ENCODE data around the gene MCC. TPM values are rescaled to one million over a fixed set of nuclear protein-coding genes. Genes with fewer than 3 reads are reported as not detected.
A peak's percentile ranks its signal among the peaks of the same experiment; 100 is the strongest.

The MCC gene
- total RNA-seq, 1 donor from 2014 or later, result 10.1 TPM

GRCh38 chr5:113226116-113226736 lies 262.0 kb downstream of the MCC start:
- peak in 1 of 2 donors; percentile 10 for DNase-seq (ENCODE audit: low read depth in 2 of 2)

GRCh38 chr5:113225259-113225658 lies 263.0 kb downstream of the MCC start:
- DNase-seq (ENCODE audit: low read depth in 2 of 2), result no peak

DNA sequence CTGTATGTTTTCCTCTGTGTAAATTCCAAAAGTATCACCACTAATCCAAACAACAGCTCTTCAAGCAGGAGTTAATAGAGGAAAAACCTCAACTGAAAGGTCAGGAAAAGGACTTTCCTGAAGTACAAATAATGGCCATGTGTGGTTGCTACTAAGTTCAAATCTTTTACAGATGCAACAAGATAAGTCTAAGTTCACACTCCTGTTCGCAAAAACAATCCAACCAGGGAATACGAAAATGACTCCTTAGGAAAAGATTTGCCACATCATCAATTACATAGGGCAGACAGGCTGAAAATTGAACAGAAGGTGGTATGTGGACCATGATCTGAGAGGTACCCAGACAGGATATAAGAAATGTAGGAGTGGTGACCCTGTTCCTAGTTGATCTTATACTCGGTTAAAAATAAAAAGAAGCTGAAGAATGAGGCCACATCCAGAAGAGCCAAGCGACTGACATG lies 263.6 kb downstream of the MCC start:
- peak in 1 of 2 donors; percentile 91 for DNase-seq (ENCODE audit: low read depth in 2 of 2)

- DNase-seq (ENCODE audit: low read depth in 2 of 2), result no peak
Observed at GRCh38 chr5:113223831-113224604, 264.2 kb downstream of the MCC start.

- DNase-seq (ENCODE audit: low read depth in 2 of 2), result no peak
Observed at GRCh38 chr5:113223315-113223714, 264.9 kb downstream of the MCC start.

GRCh38 chr5:113221294-113222176 lies 266.7 kb downstream of the MCC start:
- no peak for DNase-seq (ENCODE audit: low read depth in 2 of 2)

DNA sequence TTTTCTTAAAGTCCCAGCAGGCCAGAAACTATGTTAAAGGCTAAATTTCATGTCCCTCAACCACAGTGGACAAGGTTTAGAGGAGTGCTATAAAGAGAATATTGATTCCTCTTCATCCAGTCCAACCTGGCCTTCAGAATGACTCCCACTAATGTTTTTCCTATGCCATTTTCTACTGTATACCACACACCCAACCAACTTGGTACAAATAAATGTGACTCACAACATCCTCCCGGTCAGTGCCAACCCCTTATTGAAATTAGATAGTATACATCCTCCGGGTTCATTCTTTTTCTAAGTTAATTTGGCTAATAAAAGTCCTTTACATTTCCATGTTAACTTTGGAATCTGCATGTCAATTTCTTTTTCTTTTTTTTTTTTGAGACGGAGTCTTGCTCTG lies 268.6 kb downstream of the MCC start:
- DNase-seq (ENCODE audit: low read depth in 2 of 2), result no peak

DNA sequence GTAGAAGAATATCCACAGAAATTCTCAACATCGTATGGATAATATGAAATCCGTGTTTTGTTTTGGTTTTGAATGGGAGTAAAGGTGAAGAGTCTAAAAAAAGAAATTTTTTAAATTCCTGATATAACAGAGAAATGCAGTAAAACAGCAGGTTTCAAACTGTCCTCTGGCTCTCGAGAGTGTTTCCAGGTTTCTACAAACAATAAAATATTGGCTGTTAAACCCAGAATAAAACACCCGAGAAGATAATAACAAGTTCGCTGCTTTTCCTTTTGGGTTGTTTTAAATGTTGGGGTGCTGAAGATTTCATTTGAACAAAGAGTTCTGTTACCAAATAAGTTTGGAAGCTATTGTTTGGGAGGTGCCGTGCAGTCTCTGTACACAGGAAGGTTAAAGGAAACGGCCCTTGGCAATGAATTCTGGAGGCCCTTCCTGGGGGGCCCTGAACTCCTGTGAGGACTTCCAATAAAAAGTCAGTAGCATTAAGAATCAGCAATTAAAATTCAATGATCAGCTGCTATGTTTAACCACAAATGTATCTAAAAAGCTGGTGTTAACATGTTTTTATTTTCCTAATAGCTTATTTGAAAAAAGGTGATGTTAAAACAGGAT lies 269.2 kb downstream of the MCC start:
- DNase-seq (ENCODE audit: low read depth in 2 of 2), result peak in 1 of 2 donors; percentile 27

DNA sequence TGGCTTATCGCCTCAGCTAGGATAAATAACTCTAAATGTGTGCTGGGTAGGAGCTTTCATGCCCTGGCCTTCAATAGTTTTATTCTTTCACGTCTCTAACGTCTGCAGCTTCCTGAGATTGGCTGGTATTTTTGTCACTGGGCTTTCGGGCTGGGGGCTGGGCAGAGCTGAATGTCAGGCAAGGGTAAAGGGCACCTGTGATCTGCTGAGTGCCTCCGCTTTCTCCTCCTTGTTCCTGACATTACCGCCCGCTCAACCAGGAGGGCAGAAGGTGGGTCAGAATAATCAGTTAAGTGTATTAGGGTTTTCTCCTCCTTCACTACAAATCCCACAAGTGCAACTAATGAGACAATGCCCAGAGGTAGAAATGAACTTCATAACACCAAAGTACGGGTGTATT lies 270.1 kb downstream of the MCC start:
- DNase-seq (ENCODE audit: low read depth in 2 of 2), result no peak

DNA sequence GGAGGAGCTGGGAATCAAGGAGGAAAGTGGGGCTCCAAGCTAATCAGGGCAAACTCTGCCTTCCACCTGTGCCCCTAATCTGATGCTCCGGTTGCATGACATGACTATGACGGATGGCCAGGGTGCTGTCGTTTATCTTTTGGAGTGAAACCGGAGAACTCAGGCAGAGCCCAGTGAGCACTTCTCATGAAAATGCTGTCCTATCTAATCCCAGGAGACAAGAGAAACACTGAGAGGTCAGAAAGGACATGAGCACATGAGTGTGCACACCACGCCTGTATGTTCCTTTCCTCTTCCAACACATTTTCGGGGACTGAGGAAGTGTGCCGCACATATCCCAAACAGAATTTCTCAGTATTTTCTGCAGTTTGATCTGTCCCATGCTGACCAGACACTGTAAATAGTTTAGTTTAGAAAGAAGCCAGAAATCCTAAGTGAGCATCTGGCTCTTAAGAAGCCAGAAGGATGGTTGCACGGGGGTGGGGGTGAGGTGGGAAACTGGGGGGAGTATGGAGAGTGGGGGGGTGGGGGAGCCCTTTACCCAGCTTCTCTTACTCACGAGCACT lies 270.6 kb downstream of the MCC start:
- no peak for DNase-seq (ENCODE audit: low read depth in 2 of 2)

- DNase-seq (ENCODE audit: low read depth in 2 of 2), result no peak
Observed at GRCh38 chr5:113216545-113216944, 271.7 kb downstream of the MCC start.

DNA sequence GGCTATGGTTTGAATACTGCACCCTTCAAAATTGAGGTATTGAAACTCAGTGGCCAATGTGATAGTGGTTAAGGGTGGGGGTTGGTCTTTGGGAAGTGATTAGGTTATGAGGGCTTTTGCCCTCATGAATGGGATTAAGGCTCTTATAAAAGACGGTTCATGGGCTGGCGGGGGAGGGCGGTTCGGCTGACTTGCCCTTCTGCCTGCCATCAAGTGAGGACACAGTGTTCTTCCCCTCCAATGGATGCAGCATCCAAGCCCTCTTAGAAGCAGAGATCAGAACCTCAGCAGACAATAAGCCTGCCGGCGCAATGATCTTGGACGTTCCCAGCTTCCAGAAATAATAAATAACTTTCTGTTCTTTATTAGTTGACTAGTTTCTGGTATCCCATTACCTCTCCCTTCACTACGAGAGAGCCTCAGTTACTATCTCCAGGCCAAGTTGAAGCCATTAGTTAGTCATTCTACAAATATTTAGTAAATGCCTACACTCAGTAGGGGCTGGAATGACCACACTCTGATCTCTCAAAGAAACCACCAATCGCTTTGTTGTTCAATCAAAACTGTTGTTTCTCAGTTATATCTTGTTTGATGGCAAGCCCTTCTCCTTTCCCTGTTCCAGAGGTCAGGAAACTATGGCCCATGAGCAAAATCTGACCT lies 272.7 kb downstream of the MCC start:
- no peak for DNase-seq (ENCODE audit: low read depth in 2 of 2)

- no peak for DNase-seq (ENCODE audit: low read depth in 2 of 2)
Observed at GRCh38 chr5:113214606-113215323, 273.5 kb downstream of the MCC start.

DNA sequence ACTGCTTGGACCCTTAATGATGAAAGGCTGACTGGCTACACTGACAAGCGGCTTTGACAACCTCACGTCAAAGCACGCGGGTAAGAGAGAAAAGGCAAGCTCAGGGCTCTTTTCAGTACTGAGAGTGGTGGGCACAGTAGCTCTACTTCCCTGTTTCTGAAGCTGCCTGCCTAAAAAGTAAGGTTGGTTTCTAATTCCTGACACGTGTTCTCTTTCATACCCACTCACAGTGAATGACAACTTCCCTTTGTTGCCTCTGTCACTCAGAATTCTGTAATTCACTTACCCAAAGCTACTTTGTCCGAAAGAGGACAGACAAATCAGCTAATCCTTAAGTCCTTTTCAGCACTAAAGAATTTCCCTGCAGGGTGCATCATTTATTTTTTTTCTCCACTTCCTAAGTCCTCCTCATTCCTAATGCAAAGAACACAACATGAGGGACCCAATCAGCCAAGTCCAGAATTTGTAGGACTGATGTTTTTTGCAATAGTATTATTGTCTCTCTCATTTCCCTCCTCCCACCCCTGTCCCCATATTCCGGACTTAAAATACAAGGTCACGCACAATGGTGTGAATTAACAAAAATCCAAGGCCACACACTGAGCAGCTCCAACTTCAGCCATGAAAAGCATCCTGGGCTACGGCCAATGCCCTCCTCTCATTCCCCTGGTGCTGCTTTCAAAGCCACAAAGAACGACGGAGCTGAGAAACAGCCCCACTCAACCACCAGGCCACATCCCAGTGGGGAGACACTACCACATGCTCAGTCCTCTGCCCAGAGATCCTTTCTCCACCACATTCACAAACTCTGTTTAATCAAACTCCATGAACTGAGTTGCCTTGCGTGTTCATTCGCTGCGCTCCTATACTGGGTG lies 274.5 kb downstream of the MCC start:
- no peak for DNase-seq (ENCODE audit: low read depth in 2 of 2)

- peak; percentile 59 to 69 for DNase-seq (ENCODE audit: low read depth in 2 of 2)
Observed at GRCh38 chr5:113212244-113212920, 275.9 kb downstream of the MCC start.

- DNase-seq (ENCODE audit: low read depth in 2 of 2), result no peak
Observed at GRCh38 chr5:113209498-113209897, 278.8 kb downstream of the MCC start.

- DNase-seq (ENCODE audit: low read depth in 2 of 2), result peak in 1 of 2 donors; percentile 11
Observed at GRCh38 chr5:113205807-113206206, 282.4 kb downstream of the MCC start.

DNA sequence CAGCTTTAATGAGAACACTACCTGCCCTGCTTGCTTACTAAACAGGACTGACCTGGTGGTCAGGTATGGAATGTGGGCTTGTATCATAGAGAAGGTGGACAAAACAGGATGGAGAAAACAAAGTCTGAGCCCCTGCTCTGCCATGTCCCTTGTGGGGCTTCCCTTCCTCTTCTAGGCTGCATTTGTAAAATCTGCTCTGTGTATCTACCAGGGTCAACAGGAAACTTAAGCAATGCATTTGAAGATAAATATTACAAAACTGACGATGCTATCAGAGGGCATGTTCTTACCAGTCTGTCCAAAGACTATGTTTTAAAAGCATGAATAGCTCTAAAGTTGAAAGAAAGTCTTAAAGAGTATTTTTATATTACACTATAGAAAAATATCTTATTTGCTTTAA lies 282.9 kb downstream of the MCC start:
- no peak for DNase-seq (ENCODE audit: low read depth in 2 of 2)
